ENCODE measurements around the gene RPF1. TPM values are rescaled to one million over a fixed set of nuclear protein-coding genes. Genes with fewer than 3 reads are reported as not detected.

RPF1 gene
- total and polyA plus RNA-seq, 10 of the 15 experiments (the other 5 are each of a cell fraction or from before 2014, with no cell fraction given): 37.0 to 97.5 (median 56.2) TPM

GRCh38 chr1:84493747-84494146 is 14.7 kb downstream of the RPF1 start:
- ChIA-PET POLR2A (interaction anchor here (1.2 to 1.8 kb wide), 3 partner anchors 10 to 15 kb away, joined by 3 to 7 read pairs (median 5); partner anchors contain the start of genes GNG5, RPF1 and SPATA1), RAD21 (ENCODE audit: unreplicated experiment) (no interaction called here), CTCF (no interaction called here), SMC1A (ENCODE audit: uncharacterized antibody, unreplicated experiment) (interaction anchor here (2.3 kb wide), 1 partner anchor 10 kb away, joined by 12 read pairs; no protein-coding TSS in a partner anchor)
- no peak for TF ChIP-seq PBX3 (IDR thresholded peaks at IDR 0.05; ENCODE audit: insufficient replicate concordance, low read depth, low read length)
- no peak for TF ChIP-seq RAD21 (IDR thresholded peaks at IDR 0.05; ENCODE audit: insufficient read depth, low read depth, low read length)
- no peak for TF ChIP-seq ZNF24 (IDR thresholded peaks at IDR 0.05)
- TF ChIP-seq SRF (IDR thresholded peaks at IDR 0.05; ENCODE audit: low read depth in 2 of 2, low read length in 2 of 2): no peak
- Histone ChIP-seq H3K36me3 (ENCODE audit: control insufficient read depth in 2 of 2, insufficient read depth in 2 of 2, low read length in 1 of 2) (peaks cover 1 to 31% of the 10 kb centered on the region in 2 experiments), H3K4me1 (ENCODE audit: control insufficient read depth, insufficient read depth, low read length) (no peaks in the 10 kb centered on the region; the same call in 1 of the 2 replicates), H3K9ac (ENCODE audit: control insufficient read depth, insufficient read depth, low read length) (no peak overlapping the region), H3K79me2 (ENCODE audit: control insufficient read depth, insufficient read depth, low read length) (no peaks in the 10 kb centered on the region; the same call in none of the 2 replicates), H2AFZ (ENCODE audit: control insufficient read depth, low read depth, low read length) (no peak overlapping the region), H3K27ac (ENCODE audit: control insufficient read depth, insufficient read depth) (no peak overlapping the region), H3K9me3 (replicated peaks; ENCODE audit: control insufficient read depth, insufficient read depth, low read length) (no peaks in the 10 kb centered on the region), H3K27me3 (replicated peaks in 1 of 2; ENCODE audit: control insufficient read depth in 2 of 2, insufficient read depth in 2 of 2, low read length in 1 of 2) (no peaks in the 10 kb centered on the region), H3K4me2 (ENCODE audit: control insufficient read depth, insufficient read depth) (no peak overlapping the region), H4K20me1 (ENCODE audit: control insufficient read depth, insufficient read depth) (no peaks in the 10 kb centered on the region), H3K4me3 (no peak overlapping the region)
- no peak for FAIRE-seq
- BruUV-seq (replicated peaks): no TSS peak
- peak; percentile 49 for ATAC-seq
- 0% methylated on average over 1 of the region's 1 CpG for WGBS (ENCODE audit: insufficient coverage, insufficient replicate concordance, low lambda C conversion rate, missing lambda C conversion rate)
- no peak for DNase-seq (ENCODE audit: low read depth, low spot score)
- intact Hi-C loops (cut with micrococcal nuclease; ENCODE audit: unreplicated experiment): no loop called here
- in situ Hi-C loops (cut with MboI): no loop called here

- intact Hi-C loops (cut with micrococcal nuclease; ENCODE audit: unreplicated experiment) (no loop called here), in situ Hi-C loops (cut with MboI) (no loop called here)
- Histone ChIP-seq H3K36me3 (ENCODE audit: control insufficient read depth in 2 of 2, insufficient read depth in 2 of 2, low read length in 1 of 2) (peaks cover 1 to 38% of the 10 kb centered on the region in 2 experiments), H3K4me2 (ENCODE audit: control insufficient read depth, insufficient read depth) (no peak overlapping the region), H4K20me1 (ENCODE audit: control insufficient read depth, insufficient read depth) (no peaks in the 10 kb centered on the region), H2AFZ (ENCODE audit: control insufficient read depth, low read depth, low read length) (no peak overlapping the region), H3K4me1 (ENCODE audit: control insufficient read depth, insufficient read depth, low read length) (no peaks in the 10 kb centered on the region), H3K4me3 (no peak overlapping the region), H3K79me2 (ENCODE audit: control insufficient read depth, insufficient read depth, low read length) (peaks cover 19% of the 10 kb centered on the region), H3K27me3 (replicated peaks in 1 of 2; ENCODE audit: control insufficient read depth in 2 of 2, insufficient read depth in 2 of 2, low read length in 1 of 2) (no peaks in the 10 kb centered on the region), H3K9ac (ENCODE audit: control insufficient read depth, insufficient read depth, low read length) (no peak overlapping the region), H3K9me3 (replicated peaks; ENCODE audit: control insufficient read depth, insufficient read depth, low read length) (no peaks in the 10 kb centered on the region), H3K27ac (ENCODE audit: control insufficient read depth, insufficient read depth) (no peak overlapping the region)
- ATAC-seq (no peak), DNase-seq (ENCODE audit: low read depth, low spot score) (no peak), FAIRE-seq (no peak)
- ChIA-PET CTCF (interaction anchor here (1.3 kb wide), 1 partner anchor 257 kb away, joined by 4 read pairs; no protein-coding TSS in a partner anchor), RAD21 (ENCODE audit: unreplicated experiment) (no interaction called here), POLR2A (interaction anchor here (0.6 kb wide), 1 partner anchor 76 kb away, joined by 3 read pairs; no protein-coding TSS in a partner anchor), SMC1A (ENCODE audit: uncharacterized antibody, unreplicated experiment) (interaction anchor here (1.8 kb wide), 1 partner anchor 16 kb away, joined by 9 read pairs; no protein-coding TSS in a partner anchor)
- WGBS (ENCODE audit: insufficient coverage, insufficient replicate concordance, low lambda C conversion rate, missing lambda C conversion rate): 99% methylated on average over 3 of the region's 3 CpGs
- no TSS peak for BruUV-seq (replicated peaks)
- 0 out of 2 replicates have a peak, but pooled peaks have one; percentile 30 for TF ChIP-seq POLR2AphosphoS2 (IDR thresholded peaks at IDR 0.05; ENCODE audit: low read depth, low read length)
- no peak for TF ChIP-seq CUX1 (IDR thresholded peaks at IDR 0.05; ENCODE audit: insufficient replicate concordance, low read depth, low read length)
Observed at GRCh38 chr1:84496498-84496897, 17.4 kb downstream of the RPF1 start.

All from GM12878 (cell line).